ENCODE results near the gene CALML3.
"Not testable (repeated sequence)": the region's sequence is repeated elsewhere in the genome, so short reads cannot be mapped to it uniquely, and the experiment has no call there.

Gene CALML3

DNA sequence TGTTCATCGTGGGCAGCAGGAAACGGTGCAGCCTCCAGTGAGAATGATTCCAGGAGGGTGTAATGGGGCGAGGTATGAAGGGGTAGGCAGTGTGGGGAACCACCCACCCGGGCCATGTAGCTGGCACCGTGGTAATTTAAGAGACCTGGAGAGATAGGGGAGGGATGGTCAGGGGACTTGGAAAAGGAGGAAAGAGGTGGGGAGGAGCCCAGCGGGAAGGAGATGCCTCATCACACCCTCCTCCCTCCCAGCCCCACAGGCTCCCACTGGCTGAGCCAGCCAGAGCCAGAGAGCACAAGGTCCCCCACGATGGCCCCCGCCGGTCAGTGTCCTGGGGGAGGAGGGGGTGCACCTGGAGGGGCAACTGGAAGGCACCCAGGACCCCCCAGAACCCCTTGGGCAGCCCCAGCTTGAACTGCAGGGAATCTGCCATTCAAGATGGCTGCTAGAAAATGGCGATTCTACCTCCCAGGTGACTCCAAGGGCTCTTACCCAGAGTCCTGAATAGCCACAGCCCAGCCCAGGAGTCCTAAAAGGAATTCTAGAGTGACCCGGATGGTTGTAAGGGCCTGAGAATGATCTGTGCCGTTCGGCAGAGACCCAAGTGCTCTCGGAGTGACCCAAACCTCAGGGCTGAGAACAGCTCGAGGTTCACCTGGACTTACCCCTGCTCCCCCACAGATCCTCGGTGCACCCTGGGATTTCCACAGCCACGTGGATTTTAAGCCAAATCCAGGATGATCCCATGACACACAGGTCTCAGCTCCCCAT is 28.8 kb downstream of the CALML3 start:
- no peak for DNase-seq (ENCODE audit: low spot score)

DNA sequence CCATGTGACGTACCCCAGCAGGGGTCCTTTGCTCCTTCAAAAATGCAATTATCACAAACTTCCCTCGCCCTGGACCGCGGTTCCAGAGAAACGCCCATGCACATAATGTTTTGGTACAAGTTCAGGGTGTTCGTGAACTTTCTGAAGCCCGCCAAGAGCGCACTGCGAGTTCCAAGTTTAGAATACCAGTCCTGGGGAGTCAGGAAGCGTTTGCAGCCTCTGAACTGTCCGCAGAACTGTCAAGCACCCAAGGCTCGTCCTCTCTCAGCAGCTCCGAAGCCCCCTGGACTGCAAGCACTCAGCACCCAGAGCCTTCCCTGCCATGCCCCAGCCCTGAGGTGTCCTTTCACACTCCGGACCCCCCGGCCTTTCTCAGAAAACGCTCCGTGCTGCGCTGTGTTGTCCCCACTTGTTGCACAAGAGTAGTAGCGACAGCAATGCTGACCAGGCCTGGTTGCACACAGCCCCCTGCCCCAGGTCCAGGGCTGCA is 30.3 kb downstream of the CALML3 start:
- DNase-seq (ENCODE audit: low spot score): no peak

DNA sequence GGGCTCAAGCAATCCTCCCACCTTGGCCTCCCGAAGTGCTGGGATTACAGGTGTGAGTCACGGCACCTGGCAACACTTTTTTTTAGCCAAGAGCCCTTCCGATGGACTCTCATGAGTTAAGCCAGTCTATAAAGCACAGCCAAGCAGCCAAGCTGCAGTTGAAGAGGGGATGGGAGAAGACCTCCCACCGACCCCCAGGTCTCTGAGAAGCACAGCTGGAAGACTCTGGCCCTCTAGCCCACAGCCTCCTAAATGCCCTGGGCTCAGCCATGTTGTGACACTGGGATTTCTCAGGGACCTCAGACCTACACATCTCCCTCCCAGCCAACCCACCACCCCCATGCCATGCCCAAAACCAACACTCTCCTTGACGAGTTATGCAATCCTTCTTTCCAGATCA is 31.1 kb downstream of the CALML3 start:
- DNase-seq (ENCODE audit: low spot score): no peak

DNA sequence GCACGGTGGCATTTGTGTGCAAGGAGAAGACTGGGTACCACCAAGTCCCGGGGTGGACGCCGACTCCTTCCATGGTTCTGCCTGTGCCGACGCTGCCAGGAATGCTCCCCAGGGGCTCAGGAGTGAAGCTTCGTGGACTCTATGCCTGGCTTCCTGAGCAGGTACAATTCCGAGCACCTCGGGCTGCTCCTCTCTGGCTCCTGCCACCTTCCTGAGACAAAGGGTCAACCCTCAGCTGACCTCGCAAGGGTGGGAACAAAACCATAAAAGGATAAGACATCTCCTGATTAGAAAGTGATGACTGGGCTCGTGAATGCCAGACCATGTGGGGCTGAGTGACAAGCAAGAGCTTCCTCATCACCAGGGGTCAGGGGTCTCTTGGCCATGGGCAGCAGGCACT is 31.8 kb downstream of the CALML3 start:
- DNase-seq (ENCODE audit: low spot score): no peak

DNA sequence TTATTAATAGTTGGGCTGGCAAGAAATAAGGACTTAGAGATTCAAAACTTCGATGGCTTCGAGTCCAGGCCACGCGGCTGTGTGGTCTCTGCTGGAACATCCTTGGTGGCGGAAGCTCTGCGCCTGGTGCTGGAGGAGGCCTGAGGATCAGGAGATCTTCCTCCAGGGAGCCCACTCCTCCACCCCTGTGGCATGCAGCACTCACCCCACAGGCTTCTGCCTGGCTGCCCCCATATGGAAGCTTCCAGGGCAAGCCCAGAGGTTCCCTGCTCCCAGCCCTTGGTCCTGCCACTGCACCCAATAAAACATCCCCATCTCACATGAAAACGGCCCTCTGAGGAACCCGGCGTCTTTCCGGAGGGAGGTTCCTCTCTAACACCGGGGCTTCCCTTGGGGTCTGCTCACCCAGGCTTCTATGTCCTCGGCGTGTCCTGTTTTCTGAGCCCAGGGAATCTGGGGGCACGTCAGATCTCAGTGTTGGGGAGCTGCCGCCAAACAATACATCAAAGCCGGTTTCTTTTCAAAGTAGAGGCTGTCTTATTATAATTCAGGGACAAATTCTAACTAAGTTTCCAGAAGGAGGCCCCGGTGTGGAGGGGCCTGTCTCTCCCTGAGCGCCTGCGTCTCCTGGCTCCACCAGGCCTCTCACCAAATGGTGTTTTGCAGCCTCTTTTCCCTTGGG is 32.4 kb downstream of the CALML3 start:
- DNase-seq (ENCODE audit: low spot score): no peak

DNA sequence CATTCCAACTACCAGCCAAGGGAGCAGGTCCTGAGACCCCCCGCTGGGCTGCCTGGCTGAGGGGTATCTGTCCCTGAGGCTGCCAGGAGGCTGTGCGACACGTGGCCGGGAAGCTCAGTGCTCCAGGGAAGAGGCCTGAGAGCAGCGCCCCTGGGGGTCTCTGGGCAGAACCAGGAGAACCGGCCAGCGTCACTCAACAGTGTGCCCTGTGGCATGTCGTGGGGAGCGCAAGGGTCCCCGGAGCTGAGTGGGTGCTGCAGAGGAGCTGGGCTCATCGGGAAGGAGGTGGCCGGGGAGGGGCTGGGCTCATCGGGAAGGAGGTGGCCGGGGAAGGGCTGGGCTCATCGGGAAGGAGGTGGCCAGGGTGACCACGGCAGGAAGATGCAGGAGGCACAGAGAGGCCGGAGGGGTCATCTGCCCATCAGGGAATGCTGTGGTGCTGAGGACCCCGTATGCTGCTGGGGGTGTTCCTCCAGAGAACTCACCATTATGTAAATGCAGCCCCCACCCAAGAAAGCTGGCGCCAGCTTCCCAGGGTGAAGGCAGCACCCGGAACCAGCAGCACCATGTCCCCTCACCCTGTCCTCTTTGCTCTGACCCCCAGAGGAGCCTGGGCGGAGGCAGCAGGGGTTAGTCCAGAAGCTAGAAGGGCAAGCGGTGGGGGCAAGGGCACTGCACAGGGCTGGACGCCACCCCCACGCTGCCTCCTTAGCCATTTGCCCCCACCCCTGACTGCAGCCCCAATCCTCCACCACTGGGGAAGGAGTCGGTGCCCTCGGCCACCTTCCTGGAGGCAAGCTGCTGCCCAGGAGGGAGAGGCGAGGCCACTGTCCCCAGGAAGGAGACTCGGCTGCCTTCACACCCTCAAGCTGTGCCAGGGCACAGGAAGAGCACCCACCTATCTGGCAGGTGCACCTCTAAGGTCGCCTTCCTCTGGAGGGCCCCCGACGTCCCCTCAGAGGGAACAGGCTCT is 33.3 kb downstream of the CALML3 start:
- no peak for DNase-seq (ENCODE audit: low spot score)

DNA sequence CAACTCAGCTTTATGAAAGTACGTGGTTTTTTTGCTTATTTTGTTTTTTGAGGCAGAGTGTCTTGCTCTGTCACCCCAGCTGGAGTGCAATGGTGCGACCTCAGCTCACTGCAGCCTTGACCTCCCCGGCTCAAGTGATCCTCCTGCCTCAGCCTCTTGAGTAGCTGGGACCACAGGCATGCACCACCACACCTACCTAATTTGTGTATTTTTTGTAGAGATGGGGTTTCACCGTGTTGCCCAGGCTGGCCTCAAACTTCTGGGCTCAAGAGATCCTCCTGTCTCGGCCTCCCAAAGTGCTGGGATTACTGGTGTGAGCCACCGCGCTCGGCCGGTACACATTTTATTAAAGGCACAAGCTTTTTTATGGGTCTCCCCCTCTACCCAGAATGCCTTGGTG is 34.3 kb downstream of the CALML3 start:
- DNase-seq (ENCODE audit: low spot score): not testable (repeated sequence)

DNA sequence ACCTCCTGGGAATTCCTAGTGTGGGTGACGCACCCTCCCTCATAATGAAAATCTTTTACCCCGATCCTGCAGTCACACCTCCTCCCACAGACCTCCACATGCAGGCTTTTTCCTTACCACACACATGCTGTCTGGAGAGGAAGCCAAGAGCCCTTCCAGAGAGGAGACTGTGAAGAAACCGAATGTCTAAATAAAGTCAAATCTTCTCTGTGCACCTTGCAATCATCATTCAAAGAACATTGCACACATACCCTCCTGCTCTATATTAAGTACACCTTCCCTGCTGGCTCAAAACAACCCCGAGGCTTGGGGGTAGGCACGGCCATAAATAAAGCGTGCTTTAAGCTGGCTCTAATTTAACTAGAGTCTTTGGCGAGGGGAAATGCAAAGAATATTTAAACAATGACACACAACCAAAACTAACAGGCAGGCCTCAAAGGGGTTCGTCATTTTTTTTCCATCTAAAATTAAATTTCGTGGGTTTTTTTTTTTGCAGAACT is 34.9 kb downstream of the CALML3 start:
- peak; percentile 77 for DNase-seq (ENCODE audit: low spot score)

DNA sequence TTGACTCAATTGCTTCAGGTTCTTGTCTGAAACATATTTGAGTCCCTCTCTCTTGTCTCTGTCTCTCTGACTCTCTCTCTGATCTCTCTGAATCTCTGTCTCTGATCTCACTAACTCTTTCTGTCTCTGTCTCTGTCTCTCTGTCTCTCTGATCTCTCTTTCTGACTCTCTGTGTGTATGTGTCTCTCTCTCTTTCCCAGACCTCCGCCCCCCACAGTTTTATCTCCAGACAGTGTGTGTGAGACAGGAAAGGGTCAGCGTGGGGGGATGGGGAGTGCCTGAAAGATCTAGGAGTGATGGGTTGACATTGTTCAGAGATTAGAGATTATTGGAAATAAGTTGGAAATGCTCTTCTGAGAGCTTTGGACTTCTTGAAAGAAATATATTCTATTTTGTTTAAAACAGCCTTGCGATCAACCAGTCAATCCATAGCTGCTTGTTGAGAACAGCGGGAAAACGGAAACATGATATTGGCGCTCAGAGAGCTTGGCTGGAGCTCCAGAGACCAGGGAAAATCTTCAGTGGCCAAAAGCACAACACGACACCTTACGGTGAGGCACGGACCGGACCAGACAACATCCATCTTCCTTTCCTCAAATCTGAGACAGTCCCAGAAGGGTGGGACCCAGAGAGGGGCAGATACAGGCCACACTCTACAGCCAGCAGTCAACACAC is 35.5 kb downstream of the CALML3 start:
- no peak for DNase-seq (ENCODE audit: low spot score)

DNA sequence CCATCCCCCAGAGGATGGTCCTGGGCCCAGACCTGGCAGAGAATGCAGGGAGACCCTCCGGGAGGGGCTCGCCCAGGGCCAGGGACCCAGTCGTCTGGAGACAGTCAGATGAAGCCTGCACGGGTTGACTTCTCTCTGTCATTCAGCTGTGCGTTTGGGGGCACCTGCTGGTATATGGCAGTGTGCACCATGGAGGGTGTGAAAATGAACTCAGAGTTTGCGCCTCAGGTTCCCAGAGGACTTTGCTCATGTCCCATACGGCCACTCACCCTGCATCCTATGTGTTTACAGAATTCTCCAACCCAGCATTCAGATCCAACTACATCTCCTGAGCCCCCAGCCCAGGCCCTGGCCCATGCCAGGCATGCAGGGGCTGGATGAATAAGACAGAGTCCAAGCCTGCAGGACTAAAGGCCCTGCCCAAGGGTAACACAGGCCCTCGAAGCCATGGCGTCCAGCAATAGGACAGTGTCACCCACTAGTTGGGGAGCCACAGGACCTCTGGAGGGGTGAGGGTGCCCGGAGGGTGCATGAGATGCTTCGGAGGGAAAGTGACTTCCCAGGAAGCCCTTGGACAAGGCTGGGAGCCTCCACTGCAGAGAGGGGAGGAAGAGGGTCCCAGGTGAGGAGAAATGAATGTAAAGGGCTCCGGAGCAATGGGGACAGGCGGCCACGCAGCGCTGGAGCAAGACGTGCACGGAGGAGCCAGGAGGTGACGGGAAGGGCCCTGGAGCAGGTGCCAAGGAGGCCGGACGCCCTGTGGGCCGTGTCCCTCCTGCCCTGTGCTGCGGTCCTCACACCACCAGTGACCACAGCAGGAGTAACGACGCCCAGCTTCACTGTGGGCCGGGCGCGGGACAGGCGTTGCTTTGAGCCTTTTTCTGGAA is 36.3 kb downstream of the CALML3 start:
- DNase-seq (ENCODE audit: low spot score): no peak

DNA sequence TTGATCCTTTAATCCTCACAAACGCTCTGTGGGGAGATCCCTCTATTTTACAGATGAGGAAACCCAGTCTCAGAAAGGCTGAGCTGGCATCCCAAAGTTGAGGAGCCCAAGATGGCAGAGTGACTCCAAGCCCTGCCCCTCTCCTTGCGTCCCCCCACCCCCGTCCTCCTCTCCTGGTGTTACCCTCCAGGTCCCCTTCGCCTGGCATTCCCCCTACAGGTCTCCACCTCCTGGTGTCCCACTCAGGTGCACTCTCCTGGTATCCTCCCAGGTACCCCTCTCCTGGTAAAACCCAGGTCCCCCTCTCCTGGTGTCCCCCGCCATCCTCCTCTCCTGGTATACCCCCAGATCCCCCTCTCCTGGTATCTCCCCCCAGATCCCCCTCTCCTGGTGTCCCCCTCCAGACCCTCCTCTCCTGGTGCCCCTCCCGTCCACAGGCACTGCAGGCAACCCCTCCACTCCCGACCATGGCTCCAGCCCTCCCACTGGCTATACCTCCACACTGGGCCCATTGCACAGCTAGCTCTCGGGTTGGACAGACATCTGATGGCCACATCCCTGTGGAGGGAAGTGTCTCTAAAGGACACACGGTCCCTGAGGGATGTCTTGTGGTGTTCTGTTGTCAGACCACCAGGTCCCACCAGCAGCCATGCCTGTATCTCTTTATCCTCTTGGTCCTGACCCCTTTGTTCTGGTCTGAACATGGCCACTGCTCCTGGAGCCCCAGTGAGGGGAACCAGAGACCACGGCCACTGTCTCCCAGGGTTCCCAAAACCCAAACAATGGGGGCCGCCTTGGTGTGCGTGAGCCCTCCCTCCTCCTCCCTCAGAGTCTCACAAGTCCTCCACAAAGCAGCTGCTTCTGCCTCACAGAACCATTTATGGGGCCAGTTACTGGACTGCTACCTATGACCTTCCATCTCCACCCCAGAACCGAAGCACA is 37.2 kb downstream of the CALML3 start:
- no peak for DNase-seq (ENCODE audit: low spot score)

DNA sequence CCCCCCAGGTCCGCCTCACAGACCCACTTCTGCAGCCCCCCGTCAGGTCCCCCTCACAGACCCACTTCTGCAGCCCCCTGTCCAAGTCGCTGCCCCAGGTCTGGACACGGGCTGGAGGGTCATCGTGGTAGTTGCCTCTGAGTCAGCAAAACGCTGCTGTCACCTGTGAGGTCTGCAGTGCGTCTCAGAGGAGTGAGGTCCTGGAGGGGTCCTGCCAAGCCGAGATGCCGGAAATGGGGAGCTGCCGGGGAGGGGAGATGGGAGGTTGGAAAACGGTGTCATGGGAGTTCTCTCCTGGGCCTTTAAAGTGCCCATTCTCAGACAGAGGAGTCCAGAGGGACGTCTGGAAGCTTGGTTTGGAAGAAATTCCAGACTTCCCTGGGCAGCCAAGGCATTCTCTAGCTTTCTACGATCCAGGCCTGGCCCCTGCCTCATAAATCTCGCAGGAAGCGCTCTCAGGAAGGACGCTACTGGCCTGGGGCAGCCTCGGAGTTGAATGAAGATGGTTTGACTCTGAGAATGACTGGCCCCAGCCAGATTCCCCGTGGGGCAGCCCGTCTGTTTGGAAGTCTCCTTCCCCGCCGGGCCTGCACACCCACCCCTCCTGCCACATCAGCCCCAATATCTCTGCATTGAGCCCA is 38.7 kb downstream of the CALML3 start:
- DNase-seq (ENCODE audit: low spot score): peak; percentile 61

DNA sequence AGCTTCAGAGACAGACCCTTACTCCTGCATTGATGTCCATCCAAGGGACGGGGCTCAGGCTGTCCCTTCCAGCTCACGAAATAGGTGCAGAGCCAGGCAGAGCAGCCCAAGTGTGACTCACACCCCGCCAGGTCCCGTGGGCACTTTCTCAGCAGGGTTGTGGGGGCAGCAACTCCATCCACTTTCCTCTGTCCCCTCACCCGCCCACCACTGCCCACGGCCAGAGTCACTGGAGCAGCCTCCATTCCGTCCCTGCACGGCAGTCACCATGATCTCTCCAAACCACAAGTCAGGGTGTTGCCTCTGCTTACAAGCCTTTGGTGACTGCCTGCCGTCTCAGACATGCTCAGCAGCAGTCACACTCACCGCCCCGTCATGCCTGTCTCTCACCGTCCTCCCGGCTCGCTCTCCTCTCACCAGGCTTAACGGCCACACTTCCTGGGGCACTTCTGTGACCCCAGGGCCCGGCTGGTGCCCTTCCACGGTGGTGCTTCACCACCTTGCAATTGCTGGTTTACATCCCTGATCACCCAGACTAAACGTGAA is 39.3 kb downstream of the CALML3 start:
- DNase-seq (ENCODE audit: low spot score): peak; percentile 82

DNA sequence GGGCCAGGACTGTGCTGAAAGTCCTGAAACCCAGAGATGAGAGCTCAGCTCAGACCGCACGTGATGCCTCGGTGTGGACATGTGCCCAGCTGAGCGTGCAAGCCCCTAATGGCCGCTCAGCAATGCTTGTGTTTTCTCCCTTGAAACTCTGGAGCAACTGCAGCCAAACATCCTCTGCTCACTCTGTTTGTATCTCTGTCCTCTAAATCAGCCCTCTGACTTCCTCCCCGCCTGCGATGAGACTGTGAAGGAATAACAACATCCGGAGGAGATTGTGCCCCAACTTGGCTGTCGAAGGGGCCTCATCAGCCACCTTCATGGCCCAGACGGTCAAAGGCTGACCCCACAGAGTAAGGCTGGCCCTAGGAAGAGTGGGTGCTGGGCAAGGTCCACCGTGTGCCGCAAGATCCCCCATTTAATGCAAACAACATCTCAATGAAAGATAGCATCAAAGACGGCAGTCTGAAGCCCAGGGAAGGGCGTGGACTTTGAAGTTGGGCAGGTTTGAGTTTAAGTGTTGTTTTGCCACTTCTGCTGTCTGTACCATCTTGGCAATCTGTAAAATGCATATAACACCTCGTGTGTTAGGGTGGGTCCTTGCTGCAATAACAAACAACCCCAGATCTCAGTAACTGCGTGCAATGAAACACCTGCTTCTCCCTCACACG is 39.9 kb downstream of the CALML3 start:
- no peak for DNase-seq (ENCODE audit: low spot score)

DNA sequence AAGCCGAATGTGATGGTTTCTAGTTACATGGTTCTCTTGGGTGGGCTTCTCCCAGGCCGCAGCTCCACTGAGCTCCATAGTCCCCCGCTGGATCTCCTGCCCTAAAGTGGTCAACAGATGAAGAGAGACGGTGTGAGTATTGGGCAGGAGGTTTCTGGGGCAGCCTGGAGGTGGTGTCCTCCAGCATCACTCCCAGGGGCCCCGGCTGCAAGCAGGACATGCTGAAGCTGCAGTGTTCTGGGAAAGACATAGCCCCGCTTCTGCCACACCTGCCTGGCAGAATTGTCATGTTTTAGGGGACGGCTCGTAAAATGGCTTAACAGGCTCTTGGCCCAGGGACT is 40.4 kb downstream of the CALML3 start:
- no peak for DNase-seq (ENCODE audit: low spot score)

DNA sequence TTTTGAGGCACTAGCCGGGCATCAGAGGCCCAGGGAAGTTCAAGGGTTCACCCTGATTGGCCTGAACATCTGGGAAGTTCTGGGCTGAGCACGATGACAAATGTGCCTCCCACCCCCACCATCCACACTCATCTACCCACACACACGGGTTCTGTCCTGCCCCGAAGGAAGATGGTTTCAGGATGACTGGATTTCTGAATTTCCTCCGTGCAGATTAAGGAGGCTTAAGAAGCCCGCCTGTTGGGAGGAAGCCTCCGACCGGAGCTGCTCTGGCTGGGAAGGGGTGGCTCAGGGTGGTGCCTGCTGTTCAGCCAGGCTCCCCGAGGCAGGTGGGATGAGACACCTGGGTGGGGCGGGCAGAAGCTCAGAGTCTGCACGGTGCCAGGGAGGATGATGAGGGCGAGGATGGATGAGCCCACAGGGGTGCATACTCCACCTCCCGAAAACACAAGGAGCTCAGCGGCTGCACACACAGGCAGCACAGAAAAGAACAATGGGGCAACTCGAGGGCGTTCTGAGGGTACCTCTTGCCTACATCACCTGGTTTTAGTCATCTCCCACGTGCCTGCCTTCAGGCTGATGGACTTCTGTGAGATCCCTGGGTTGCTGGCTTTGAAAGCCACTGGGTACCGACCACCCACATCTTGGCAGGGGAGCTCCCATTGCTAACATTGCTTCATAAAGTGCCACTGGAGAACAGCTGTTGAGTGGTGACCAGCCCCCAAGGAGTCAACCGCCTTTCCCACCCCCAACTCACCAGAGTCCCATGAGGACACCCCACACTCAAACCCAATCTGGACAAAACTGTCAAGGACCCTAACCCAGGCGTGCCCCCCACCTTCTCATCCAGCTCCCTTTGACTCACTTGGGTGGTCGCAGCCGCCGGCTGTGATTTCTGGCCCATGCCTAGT is 41.2 kb downstream of the CALML3 start:
- peak; percentile 74 for DNase-seq (ENCODE audit: low spot score)

DNA sequence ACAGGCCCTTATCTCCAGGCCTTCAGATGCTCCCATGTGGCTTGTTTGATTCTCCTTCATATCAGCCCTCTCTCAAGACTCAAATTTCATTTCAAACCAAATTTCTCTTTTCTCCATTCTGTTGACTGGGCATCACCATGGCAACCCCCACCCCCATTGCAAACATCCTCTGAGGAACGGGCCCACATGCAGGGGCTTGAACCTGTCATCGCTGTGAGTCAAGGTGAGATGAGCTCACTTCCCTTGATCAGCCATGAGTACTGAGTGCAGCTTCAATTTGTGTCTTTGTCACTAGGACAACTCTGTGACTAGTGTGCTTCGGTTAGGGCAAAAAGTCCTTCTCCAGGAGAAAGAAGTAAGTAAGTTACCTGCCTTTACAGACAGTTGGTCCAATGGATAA is 41.9 kb downstream of the CALML3 start:
- no peak for DNase-seq (ENCODE audit: low spot score)
